HG03521 (cell line): ENCODE data around the gene TPMT.
"Not testable (repeated sequence)": the region's sequence is repeated elsewhere in the genome, so short reads cannot be mapped to it uniquely, and the experiment has no call there.

Source experiments
- ATAC-seq: cut with Tn5 transposase; IDR thresholded peaks from one replicate; pipeline ENCODE4 v1.9.1; 2021; ENCODE audit warnings: mild to moderate bottlenecking, moderate library complexity; ENCODE audit not compliant: unreplicated experiment

The TPMT gene

DNA sequence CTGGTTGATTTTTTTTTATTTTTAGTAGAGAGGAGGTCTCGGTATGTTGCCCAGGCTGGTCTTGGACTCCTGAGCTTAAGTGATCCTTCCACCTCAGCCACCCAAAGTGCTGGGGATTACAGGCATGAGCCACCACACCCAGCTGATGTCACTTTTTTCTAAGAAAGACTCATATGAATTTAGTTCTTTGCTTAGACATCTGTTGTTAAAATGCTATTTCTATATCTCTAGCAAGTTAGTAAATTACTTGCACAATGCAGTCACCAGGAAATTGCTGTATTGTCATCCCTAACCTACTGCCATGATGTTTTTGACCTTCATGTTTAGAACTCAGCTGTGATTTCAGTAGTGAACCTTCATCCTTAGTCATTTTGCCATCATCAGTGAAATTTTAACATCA, 6.0 kb upstream of the TPMT start:
- ATAC-seq: no peak

DNA sequence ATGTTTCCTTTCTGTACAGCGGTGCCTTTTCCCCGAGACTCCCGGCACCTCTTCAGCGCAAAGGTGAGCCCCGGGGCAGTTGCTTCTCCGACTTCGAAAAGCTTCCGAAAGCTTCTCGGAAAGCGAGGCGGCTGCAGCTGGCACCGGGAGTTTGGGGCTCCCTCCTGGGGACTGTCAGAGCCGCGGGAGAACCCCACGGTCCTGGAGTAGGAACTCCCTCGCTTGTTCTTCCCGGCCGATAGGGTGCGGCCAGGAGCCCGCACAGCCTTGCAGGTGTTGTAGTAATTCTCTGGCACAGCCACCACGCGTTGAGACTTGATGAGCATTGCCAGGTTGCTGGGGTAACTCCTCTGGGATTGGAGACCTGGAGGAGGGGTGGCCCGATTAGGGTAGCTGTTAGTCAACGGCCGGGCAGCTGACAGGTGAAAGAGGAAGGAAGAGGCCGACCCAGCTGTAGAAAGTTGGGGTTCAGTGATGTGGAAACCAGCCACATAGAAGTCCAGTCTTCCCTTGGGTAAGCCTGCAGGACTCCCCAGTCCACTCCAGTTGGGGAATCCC, 1.1 kb upstream of the TPMT start:
- peak; percentile 14 for ATAC-seq

DNA sequence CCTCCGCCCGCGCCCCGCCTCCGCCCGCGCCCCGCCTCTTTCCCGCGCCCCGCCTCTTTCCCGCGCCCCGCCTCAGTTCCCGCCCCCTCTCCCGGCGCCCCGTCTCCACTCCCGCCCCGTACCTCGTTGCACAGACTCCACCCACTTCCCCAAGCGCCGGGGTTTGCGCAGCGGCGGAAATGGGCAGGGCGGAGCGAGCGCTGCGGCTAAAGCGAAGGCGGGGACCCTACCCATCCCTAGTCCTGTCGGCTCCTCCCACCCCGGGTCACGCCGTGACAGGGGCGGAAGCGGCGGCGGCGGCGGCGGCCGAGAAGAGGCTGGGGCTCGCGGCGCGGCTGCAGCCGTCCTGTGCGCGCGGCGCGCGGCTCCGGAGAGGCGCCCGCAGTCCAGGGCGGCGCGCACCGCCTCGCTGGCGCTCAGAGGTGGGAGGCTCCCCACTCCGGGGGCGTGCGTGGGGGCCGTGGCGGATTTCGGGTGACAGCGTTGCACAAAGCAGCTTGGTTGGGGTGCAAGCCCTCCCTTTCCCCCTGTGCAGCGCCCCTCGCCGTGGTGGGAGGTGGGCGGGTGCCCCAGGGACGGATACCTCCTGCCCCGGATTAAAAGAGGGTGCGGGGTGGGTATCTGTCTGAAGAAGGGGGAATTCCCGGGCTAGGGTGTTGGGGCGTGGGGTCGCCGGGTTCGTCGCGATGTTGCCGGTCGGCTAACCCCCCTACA, 430 bp upstream of the TPMT start, which contains the start of gene KDM1B:
Gene KDM1B, plus strand, starts transcription at position 273 of the 714 bp plus-strand sequence. CDS start 4,474 bp downstream, outside the sequence.
- peak; percentile 92 for ATAC-seq

DNA sequence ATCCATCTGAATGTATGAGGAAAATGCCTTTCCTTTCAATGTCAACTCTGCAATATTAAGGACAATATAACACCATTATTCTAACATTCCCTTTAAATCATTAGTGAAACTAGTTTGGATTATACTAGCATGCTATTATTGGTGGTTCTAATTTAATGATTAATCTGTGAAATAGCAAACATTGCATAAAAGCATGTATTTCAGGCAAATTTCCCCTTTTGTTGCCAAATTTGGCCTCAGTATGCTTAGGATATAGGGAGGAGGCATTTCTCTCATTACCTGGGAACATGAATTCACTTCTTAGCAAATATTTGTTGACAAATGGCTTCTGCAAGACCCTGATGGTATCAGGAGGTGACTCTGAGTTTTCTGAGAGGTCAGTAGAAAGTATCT, 1.6 kb downstream of the TPMT start:
- ATAC-seq: no peak

DNA sequence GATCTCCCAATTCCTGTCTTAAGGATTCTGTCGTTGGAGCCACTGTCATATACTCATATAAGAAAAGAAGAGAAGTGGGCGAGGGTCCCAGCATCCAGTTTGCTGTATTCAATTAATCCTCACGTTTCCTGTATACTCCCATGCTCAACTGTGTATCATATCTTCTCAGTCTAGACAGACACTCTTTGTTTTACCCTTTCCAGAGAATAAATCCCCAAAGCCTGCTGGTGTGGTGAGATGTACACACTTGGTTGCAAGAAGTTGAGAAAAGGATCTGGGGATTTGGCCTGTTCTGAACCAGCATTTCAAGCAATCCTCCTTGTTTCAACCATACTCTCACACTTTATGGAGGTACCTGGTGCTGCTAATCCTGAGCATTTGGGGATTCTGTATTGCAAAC, 3.1 kb downstream of the TPMT start:
- no peak for ATAC-seq

DNA sequence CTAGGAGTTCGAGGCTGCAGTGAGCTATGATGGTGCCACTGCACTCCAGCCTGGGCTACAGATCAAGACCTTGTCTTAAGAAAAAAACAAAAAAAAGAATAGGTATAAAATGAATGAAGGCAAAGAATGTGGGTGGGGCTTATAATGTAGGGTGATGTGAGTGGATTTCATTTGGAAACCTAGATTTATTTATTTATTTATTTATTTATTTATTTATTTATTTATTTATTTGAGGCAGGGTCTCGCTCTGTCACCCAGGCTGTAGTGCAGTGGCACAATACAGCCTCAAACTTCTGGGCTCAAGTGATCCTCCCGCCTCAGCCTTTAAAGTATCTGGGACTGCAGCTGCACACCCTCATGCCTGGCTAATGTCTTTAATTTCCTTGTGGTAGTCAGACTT, 3.5 kb downstream of the TPMT start:
- ATAC-seq: not testable (repeated sequence)

DNA sequence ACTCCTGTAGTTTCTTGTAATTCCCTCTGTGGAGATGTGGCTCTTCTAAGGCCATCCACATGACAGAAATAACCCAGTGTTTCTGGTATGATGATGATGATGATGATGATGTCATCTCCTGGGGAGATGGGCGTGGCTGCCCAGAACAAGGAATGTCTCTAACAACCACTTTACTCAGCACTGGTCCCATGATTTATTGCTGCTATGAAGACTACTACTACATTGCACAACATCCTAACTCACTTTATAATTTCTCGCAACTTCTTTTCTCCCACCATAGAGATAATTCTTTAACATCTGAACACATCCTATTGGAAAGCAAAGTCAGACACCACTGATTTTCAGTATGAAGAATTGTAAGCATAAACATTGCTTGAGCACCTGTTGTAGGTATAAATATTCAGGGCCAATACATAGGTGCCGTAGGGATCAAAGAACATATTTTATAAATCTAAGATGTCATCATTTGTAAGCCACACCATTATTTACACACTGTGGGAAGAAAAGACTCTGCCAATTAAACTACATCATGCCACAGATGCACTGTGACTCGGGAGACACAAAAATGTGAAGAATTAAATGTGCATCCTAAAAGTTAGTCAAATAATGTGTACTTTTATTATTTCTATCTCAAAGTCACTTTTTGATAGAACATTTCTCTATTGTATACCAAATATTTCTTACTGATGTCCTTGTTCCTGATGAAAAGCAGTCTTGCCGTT, 6.4 kb downstream of the TPMT start:
- ATAC-seq: no peak

DNA sequence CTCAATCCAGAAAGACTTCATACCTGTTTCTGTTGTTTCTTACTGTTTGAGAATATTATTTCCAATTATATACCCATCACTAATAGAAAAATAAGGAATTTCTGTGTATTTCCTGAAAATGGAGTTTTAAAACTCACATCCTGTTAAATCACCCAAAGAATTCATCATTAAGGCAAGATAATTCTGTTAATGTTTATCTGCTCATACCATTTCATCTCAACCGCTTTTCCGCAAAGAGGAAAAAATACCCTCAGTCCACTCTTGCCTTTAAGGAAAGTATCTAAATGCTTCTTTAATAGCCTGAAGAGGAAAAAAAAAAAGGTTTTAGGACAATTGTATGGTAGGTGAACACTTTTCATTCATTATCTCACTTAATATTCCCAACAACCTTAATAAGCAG, 7.3 kb downstream of the TPMT start:
- no peak for ATAC-seq

DNA sequence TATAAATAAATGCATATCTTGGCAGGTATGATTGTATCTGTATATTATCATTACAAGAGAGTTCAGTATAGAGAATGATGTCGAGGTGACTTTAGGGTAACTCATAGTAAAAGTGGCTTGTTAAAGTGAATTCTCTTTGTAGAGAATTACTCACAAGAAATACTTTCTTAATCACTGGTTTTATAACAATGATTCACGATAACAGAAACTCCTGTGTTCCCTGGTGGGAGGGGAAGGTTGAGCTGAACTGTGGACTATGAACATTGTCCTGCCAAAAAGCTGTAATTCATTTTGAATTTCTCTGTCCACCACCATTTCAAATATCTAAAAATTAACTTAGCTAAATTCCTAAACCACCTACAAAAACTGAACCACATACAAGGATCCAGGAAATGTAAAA, 7.7 kb downstream of the TPMT start:
- ATAC-seq: no peak

DNA sequence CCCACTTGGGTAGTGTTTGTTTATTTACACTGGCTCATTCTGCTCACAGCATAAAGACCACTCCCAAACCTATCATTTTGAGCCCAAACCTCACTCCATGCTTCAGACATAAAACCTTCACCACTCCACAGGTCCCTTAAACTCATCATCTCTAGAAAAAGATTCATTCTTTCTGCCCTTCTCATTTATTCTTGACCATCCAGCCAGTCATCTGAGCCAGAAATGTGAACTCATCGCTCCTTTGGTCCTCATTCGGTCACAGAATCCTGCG, 12.4 kb downstream of the TPMT start:
- ATAC-seq: no peak

DNA sequence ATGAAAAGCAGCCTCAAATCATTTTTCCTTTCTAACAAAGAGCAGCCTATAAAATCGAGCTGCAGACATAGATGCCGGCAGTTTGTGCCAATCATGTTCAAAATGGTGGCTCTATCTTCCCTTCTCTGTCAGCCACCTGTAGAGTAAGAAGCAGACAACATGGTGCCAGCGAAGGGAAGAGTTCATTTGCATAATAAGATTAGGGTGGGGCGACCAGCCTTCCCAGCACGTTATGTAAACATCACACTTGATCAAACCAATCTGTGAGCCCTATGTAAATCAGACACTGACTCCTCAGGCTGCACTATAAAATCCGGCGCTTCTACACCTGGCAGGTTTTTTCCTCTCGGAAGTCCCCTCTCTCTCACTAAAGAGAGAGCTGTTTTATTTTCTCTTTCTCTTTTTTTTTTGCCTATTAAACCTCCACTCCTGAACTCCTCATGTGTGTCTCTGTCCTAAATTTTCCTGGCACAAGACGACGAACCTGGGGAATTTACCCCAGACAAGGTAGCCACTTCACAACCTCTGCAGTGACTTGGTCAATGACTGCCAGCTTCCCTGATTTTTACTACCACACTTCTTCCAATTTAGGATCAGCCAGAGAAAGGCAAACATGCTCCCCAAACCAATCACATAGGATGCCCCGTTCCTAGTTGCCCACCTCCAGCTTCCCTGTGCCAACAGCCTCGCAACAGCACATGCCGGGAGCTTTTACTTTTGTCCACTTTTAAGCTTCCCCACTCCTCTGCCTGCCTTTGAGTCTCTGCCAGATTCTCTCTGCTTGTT, 12.9 kb downstream of the TPMT start:
- ATAC-seq: no peak

DNA sequence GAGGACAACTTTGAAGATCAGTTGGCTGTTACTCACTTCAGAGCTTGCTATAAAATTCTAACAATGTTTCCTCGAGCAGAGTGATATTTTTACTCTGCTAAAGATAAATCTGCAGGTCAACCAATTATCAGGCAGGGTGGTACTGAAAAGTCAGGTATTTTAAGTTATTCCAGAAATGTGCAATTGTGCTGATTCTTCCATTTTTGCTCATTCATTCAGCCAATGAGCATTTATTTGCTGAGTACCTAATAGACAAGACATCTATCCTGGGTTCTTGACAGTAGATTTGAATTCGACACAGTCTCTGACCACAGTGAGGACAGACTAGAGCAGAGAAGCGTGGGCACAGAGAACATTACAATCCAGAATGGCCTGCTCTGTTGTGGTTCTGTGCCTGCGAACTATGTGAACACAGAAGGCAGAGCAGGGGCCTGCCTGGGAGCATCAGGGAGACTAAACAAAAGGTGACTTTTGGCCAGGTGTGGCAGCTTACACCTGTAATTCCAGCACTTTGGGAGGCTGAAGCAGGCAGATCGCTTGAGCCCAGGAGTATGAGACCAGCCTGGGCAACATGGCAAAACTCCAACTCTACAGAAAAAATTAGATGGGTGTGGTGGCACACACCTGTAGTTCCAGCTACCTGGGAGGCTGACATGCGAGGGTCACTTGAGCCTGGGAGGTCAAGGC, 14.8 kb downstream of the TPMT start:
- no peak for ATAC-seq

DNA sequence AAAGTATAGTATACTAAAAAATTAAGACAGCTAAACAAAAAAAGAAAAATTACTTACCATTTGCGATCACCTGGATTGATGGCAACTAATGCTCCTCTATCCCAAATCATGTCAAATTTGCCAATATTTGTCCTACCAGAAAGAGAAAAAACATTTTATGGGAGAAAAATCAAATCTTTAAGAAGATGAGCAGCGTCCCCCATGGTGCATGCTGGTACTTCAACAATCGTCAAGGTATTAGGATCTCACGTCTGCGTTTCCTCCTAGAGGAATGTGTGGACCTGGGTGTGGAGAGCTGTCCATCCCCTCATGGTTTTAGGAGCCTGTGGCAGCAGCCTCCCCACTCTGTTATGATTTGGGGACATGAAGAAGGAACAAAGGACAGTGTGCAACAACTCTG, 16.0 kb downstream of the TPMT start:
- no peak for ATAC-seq

DNA sequence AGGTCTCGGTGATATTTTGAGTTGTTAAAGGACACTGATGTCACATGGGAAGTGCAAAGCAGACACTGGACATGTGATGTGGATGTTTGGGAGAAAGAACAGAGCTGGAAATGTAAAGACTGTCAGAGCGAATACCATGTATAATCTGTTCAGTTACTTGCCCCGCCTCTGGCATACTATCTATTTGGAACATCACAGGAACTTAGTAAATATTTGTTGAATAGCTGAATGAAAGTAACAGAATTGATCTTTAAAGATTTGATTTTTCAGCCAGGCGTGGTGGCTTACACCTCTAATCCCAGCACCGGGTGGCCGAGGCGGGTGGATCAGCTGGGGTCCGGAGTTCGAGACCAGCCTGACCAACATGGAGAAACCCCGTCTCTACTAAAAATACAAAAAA, 18.6 kb downstream of the TPMT start:
- no peak for ATAC-seq

DNA sequence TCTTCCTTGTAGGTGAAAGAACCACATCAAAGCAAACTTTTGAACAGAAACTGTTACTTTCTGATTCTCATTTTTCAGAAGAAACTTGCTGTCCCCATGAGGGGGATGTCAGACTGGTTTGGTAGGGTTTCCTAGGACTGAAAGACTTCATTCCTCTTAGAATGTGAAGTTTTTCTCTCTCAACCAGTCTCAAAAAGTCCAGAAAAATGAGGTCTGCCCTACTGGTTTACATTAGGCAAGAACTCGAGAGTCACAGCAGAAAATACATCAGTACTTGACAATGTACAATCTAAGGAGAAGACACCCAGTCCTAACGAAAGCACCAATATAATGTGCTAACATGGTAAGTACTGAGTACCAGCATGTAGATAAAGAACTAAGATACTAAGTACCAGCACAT, 19.7 kb downstream of the TPMT start:
- no peak for ATAC-seq

DNA sequence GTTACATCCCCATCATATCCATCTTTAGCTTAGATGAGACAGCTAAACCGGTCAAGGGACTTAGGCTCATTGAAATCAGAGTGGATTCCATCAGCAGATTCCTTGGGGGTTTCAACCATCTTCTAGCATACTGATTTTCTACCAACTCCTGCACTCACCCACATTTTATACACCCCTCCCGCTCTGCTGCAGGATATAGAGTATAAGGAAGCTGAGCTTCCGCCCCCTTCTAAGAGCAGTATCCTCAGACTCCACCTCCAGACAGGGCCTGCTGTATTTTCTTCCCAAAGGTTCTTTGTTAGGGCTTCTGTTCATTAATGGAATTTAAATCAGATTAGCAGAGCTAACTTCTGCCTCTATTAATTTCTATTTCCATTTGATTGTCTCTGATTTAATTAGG, 22.5 kb downstream of the TPMT start:
- no peak for ATAC-seq

DNA sequence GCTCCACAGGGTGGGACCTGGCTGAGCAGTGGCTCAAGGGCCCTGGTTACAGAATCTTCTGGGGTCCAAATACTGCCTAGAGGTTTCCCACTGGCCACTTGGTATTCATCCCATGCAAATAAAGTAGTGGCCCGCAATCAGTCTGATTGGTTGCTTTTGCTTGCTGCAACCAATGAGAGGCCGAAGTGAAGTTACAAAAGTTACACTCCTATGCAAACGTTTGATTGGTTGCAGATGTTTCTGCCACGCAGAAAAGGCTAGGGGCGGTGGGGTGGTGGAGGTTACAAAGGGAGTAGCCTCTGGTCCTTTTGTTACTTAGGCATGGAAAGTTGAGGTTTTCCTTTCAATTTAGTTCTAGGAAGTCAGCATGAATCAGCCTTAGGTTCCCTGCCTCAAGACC, 28.8 kb downstream of the TPMT start:
- no peak for ATAC-seq

DNA sequence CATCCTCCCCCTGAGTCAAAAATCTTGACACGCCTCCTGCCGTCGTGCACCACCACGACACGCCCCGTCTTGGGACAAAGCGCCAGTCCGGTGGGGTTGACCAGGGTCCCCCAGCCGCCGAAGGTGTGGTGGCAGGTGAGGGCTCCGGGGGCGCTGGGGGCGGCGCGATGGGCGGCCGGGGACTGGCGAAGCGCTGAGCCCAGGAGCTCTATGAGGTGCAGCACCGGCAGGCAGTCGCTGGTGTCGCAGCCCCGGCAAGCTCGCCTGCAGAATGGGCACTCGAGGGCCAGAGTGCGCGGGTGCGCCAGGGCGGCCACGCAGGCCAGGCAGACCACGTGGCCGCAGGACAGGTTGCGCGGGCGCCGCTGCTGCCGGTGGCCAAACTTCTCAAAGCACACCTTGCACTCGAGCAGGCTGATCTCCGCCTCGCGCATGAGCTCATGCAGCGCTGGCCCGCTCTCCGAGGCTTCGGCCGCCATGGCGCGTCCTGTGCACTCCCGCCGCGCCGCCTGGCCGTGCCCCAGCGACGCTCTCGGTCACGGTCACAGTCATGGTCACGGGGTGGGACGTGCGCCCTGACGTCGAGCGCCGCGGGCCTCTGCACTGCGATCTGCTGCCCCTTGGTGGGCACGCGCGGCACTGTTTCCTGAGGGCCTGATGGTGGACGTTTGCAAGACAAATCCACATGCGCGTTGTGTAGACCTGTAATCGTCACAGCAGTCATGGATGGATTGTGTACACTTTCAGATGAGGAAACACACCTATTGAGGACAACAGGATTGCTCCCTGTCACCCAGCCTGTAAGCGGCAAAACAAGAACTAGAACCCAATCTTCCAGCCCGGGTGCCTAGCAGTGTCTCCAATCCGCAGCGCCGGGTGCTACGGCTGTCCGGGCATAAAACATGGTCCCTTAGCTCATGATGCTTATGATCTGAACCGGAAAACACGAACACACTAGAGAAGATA, 32.5 kb downstream of the TPMT start, which contains the start of gene NHLRC1:
Gene NHLRC1, minus strand, starts transcription at position 550 of the 966 bp plus-strand sequence. Its CDS starts 71 bp downstream, at position 479.
- ATAC-seq: peak; percentile 100

DNA sequence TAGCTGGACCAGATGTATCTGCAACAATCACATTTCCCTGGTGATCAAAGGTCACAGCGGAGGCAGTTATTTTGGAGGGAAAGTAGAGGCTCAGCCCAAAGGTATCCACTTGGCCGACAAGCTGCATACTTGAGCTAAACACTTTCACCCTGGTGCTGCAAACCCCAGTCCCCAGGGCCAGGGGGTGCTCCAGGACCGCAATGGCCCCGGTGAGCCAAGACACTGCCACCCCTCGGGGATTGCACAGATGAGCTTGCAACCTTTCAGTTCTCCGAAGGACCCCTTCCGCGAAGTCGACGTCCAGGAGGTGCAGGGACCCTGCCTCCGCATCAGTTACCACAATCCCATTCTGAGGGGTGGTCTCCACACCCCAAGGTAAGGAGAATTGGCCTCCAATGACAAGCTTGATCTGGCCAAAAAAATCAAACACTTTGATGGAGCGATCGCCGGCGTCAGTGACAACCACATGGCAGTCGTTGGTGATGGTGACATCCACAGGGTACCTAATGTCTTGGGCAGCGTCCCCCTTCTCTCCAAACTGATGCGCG, 33.2 kb downstream of the TPMT start:
- ATAC-seq: no peak

DNA sequence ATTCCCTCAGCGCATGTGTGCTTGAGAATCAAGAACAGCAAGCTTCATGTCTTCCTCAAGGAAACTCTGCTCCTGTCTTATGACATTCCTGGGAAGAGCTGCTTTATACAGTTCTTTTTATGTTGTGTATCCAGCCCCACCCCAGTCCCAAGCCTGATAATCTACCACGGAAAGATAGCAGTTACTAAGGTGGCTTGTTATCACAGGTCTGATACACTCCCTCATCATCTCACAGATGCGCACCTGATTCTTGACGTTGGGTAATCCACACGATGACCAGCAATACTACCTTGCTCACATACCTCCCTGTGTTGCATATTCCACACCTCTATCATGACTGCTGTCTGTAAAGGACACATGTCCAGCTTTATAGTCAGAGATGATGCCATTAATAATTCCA, 35.6 kb downstream of the TPMT start:
- no peak for ATAC-seq
